RPMI8226 (cell line): Measurements from ENCODE around the gene SNRPD2.
"Not testable (repeated sequence)": the region's sequence is repeated elsewhere in the genome, so short reads cannot be mapped to it uniquely, and the experiment has no call there.

Source experiments
- DNase-seq: peaks from one replicate; pipeline ENCODE4 v3.0.0-alpha.2; 2015

SNRPD2 gene

GRCh38 chr19:45701676-45702075 is 9.9 kb upstream of the SNRPD2 start:
- no peak for DNase-seq

DNA sequence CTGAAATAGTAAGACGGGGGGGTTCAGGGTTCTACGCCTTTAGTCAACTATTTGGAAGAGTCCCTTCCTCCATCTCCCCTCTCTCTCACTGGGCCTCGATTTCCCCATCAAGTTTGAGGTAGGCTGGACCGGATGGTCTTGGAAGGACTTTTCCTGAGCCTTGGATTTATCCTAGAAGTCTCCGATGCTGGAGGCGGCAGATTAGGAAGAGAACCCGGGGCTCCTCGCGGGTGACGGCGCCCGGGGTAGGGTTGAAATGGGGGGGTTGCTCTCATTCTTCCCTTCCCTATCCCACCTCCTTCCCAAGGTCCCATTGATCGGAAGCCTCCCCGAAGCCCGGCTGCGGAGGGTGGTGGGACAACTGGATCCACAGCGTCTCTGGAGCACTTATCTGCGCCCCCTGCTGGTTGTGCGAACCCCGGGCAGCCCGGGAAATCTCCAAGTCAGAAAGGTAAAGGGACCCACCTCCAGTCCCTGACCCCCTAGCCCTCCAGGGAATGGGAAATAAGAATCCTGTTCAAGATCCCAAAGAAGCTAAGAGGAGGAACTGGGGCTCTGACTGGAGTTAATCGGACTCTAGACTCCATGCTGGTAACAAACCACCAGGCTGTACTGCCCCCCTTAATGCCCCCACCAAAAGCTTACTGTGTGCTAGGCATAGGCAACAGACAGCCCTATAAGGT is 1.5 kb upstream of the SNRPD2 start:
- peak; percentile 68 for DNase-seq

DNA sequence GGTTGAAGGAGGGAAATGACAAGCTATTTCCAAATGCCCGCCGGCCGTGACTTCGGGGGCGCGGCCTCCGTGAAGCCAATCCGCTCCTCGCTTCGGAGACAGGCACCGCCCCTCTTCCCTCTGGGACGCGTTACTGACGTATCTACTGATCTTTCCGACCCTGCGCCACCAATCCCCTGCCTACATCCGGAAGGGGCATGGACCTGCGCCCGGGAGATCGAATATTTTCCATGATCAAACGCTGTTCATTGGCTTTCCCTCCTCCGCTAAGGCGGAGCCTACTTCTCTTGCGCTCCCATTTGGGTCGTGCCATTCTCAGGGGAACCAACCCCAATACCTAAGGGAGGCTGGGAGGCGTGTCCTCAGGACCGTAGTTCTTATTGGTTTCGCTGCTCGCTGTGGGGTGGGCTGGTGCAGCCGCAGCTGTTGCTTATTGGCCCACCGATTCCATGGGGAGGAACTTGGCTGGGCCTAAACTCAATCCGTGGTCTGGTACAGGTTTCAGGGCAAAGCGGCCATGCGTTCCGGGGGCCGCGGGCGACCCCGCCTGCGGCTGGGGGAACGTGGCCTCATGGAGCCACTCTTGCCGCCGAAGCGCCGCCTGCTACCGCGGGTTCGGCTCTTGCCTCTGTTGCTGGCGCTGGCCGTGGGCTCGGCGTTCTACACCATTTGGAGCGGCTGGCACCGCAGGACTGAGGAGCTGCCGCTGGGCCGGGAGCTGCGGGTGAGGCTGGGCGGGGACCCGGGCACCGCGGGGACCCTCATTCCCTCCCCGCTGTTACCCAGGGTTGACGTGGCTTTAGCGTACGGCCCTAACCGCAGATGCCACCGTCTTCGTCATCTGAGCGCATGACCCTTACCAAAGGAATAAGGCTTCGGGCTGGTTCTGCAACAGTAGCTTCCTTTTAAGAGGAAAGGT is 693 bp upstream of the SNRPD2 start, which contains the start of gene QPCTL:
TSS of gene QPCTL (plus strand) at position 480 of the 919 bp plus-strand sequence. CDS start at position 518, 38 bp downstream.
- DNase-seq = peak; percentile 97

GRCh38 chr19:45687599-45687998 is 4.2 kb downstream of the SNRPD2 start:
- no peak for DNase-seq

- DNase-seq = not testable (repeated sequence)
These were observed 6.7 kb downstream of the SNRPD2 start for GRCh38 chr19:45685045-45685444.

DNA sequence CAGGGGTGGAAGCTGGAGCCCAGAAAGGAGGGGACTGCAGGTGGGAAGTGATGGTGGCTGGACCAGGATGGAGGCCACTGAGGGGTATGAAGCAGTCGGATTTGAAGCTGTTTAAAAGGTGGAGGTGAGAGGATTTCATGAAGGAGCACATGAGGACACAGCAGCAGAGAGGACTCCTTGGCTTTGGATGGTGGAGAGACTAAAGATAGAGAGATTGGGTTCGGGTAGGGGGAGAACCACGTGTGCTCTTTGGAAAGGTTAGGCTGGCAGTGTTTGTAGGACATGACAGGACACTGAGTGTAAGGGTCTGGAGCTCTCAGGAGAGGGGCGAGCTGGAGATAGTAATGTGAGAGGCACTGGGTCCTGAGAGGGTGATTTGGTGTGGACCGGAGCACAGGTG is 8.8 kb downstream of the SNRPD2 start:
- DNase-seq = no peak

- DNase-seq = no peak
These were observed 9.6 kb downstream of the SNRPD2 start for GRCh38 chr19:45682117-45682516.

DNA sequence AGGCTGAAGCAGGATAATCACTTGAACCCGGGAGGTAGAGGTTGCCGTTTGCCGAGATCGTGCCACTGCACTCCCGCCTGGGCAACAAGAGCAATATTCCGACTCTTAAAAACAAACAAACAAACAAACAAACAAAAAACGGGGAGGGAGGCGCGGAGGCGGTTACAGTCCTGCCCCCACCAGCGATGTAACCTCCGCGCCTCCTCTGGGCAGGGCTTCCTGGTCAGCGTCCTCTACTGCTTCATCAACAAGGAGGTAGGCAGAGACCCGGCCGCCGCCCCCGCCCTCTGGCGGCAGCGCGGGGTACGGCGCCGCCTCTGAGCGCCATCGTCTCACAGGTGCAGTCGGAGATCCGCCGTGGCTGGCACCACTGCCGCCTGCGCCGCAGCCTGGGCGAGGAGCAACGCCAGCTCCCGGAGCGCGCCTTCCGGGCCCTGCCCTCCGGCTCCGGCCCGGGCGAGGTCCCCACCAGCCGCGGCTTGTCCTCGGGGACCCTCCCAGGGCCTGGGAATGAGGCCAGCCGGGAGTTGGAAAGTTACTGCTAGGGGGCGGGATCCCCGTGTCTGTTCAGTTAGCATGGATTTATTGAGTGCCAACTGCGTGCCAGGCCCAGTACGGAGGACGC is 10.2 kb downstream of the SNRPD2 start:
- DNase-seq = peak; percentile 84

- no peak for DNase-seq
These were observed 14.2 kb downstream of the SNRPD2 start for GRCh38 chr19:45677351-45678230.

- DNase-seq = no peak
These were observed 14.9 kb downstream of the SNRPD2 start for GRCh38 chr19:45676851-45677263.

DNA sequence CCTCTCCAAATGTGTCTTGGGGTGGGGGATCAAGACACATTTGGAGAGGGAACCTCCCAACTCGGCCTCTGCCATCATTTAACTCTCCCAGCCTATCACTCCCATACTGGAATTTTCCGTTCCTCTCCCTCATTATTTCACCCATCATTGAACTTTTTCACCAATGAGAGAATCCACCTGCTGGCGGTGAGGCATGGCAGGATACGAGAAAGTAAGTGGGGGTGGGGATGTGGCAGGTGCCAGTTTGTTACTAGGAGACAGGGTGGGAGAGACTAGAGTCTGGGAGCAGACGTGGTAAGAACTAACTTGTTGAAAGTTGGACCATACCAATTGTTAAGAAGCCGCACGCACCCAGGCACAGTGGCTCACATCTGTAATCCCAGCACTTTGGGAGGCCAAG is 16.8 kb downstream of the SNRPD2 start:
- DNase-seq = no peak

DNA sequence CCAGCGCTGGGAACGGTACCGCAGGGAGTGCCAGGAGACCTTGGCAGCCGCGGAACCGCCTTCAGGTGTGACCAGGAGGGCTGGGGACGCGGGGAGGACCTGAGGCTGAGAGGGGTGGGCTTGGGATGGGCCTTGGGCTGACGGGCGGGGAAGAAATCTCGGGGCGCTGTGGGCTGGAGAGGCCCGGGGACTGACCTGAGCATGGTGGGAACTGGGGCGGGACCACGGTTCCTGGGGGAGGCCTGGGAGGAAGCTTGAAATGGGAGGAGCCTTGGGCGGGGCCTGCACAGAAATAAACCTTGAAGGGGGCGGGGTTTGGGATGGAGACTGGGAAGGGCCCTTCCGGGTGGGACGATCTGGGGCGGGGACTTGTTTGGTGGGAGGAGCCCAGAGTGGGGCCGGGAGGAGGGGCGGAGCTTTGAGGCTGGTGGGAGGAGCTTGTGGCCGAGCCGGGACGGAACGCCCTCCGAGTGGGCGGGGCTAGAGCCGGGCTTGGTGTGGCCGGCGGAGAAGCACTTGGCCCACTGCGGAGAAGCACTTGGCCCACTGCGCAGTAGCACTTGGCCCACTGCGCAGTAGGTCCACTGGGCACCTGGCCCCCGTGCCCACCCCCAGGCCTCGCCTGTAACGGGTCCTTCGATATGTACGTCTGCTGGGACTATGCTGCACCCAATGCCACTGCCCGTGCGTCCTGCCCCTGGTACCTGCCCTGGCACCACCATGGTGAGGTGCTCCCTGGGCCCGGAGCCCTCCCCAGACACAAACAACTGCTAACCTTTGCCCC is 20.9 kb downstream of the SNRPD2 start:
- peak; percentile 47 for DNase-seq

GRCh38 chr19:45668342-45668871 is 23.3 kb downstream of the SNRPD2 start:
- no peak for DNase-seq

GRCh38 chr19:45667620-45668341 is 24.0 kb downstream of the SNRPD2 start, which contains the start of gene GIPR:
TSS of gene GIPR (plus strand) at chr19:45668221. CDS start at chr19:45669521, 1,300 bp downstream.
- DNase-seq = peak; percentile 65

- no peak for DNase-seq
These were observed 27.2 kb downstream of the SNRPD2 start for GRCh38 chr19:45664575-45664974.

- DNase-seq = no peak
These were observed 28.0 kb downstream of the SNRPD2 start for GRCh38 chr19:45663800-45664199.

DNA sequence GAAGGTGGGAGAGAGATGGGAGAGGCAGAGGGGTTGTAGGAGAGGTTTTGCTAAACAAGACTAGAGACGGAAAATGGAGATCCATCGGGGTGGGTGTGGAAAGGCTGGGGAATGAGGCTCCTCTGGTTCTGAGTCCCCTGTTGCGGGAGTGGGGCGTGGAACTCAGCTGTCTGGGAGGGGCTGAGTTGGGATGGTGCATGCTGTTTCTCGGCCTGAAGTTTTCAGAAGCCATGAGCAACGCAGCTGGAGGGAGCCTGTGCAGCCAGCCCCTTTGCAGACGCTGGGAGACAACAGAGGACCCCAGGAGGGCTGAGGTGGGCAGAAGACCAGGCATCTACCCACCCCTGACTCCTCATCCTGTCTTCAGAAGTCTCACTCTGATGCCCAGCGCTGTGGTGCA is 31.1 kb downstream of the SNRPD2 start:
- no peak for DNase-seq

DNA sequence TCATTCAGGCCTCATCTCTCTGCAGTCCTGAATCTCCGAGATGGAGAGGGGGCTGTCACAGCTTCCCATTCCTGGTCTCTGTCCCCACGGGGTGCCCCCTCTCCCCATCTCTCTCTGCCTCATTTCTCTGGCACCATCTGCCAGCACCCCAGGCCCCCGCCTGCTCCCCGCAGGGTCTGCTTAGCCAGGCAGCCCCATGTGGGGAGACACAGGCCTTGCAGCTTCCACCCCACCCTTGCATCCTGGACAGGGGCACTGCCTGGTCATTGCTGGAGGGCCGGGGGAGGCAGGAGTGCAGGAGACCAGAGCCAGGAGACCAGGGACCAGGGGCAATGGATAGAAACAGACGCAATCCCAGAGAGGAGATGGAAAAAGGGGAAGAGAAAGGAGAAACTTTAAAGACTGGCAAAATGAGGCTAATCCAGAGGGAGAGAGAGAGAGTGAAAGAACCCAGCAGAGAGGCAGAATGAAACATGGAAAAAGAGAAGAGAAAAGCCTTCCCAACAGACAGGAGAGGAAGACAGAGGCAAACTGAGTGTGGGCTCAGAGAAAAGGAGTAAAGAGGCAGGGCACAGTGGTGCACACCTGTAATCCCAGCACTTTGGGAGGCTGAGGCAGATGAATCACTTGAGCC is 32.5 kb downstream of the SNRPD2 start:
- DNase-seq = no peak

DNA sequence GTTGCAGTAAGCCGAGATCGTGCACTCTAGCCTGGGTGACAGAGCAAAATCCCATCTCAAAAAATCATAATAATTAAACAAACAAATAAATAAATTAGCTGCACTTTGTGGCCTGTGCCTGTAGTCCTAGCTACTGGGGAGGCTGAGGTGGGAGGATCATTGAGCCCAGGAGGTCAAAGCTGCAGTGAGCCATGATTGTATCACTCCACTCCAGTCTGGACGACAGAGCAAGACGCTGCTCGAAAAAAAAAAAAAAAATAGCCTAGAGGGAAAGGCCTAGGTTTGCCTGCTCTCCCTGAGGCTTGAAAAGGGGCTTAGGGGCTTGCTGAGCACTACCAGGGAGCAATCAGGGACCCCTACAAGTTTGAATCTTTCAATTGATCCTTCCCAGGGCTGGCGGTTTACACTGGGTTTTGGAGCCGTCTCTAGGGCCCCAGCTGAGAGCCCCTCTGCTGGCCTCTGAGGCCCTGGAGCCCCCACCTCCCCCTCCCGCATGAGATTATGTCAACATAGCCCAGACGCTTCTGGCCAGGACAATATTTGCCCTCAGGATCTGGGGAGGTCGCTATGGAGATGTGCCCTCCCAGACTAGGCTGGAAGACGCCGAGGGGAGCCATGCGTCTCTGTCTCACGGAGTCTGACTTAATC is 34.1 kb downstream of the SNRPD2 start:
- no peak for DNase-seq

GRCh38 chr19:45655073-45655472 is 36.7 kb downstream of the SNRPD2 start:
- no peak for DNase-seq
